ENCODE results near the gene TFPT.

- TF ChIP-seq CTCF (IDR thresholded peaks at IDR 0.05), result no peak
- TF ChIP-seq POLR2A (IDR thresholded peaks at IDR 0.05; ENCODE audit: low read depth), result no peak
These were observed 46.0 kb downstream of the TFPT start for GRCh38 chr19:54069470-54069869.

Measured in esophagus muscularis mucosa (tissue), 3 donors.